ENCODE measurements around the gene F8. TPM values are rescaled to one million over a fixed set of nuclear protein-coding genes. Genes with fewer than 3 reads are reported as not detected.
"Not testable (repeated sequence)": the region's sequence is repeated elsewhere in the genome, so short reads cannot be mapped to it uniquely, and the experiment has no call there.

F8 gene
- total and polyA plus RNA-seq, 5 donors = 34.7 to 98.8 (median 70.5) TPM

DNA sequence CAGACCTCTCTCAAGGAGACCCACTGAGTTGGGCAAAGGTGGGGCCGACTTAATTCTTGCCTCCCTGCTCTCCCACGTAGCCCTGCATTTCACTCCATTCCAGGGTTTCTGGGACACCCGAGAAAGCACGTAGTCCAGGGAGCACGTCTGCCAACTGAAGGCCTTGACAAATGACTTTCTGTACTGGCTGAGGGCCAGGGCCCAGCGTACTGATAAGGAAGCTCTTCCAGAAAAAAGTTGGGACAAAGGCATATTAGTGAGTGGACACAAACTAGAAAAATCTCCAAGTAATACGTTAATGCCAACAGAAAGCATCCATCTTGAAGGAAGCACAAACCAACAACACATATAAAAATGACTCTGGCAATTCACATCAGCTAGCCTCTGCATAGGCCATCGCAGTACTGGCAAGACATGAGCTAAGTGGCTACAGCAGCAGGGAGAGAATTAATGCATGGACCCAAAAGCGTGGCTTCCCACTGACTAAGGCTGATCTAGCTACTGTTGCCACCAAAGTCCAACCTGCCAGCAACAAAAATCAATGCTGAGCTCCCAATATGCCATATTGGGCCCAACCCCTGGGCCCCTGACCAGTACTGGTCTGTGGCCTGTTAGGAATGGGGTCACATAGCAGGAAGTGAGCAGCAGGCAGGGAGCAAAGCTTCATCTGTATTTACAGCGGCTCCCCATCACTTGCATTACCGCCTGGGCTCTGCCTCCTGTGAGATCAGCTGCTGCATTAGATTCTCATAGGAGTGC is 15.4 kb downstream of the F8 start:
- H3K4me1 ChIP-seq (ENCODE audit: control insufficient read depth, insufficient read depth, low read length); H3K4me3 ChIP-seq (ENCODE audit: low read length); H3K27me3 ChIP-seq (ENCODE audit: control insufficient read depth, insufficient read depth); H3K9me3 ChIP-seq (ENCODE audit: control insufficient read depth, low read length); intact Hi-C loops (cut with DNase I): not testable (repeated sequence)
- peak overlapping the region; percentile 49 for H3K27ac ChIP-seq (ENCODE audit: low read length)
- WGBS = 42% methylated on average over 6 of the region's 11 CpGs
- peak; percentile 62 to 82 for ATAC-seq
- peak in 2 of 3 donors; percentile 46 to 56 for DNase-seq

DNA sequence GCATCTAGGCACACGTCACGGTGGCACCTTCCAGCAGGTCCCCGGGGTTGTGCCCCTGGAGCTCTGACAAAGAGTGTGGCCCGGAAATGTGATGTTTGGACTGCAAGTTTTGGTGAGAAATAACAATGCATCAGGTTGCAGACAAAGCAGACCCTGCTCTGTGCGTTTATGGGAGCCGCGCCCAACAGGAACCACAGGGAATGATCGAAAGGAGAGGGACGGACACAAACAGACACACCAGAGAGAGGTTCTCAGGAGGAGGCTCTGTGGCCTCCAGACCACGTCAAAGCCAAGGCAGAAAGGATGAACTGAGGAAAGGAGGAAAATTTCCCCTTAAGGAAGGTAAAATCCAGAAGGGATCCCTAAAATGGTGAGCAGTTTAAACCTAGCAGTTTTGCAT is 16.1 kb downstream of the F8 start:
- DNase-seq; H3K4me3 ChIP-seq (ENCODE audit: low read length); H3K9me3 ChIP-seq (ENCODE audit: control insufficient read depth, low read length); H3K27me3 ChIP-seq (ENCODE audit: control insufficient read depth, insufficient read depth); H3K4me1 ChIP-seq (ENCODE audit: control insufficient read depth, insufficient read depth, low read length); intact Hi-C loops (cut with DNase I); H3K27ac ChIP-seq (ENCODE audit: low read length): not testable (repeated sequence)
- peak in 1 of 2 donors; percentile 9 for ATAC-seq
- no CpG with 5 or more reads among the region's 10 CpGs for WGBS

GRCh38 chrX:155005190-155005589 is 17.3 kb downstream of the F8 start:
- H3K4me3 ChIP-seq (ENCODE audit: low read length) = no peak overlapping the region
- no peaks in the 10 kb centered on the region for H3K27me3 ChIP-seq (ENCODE audit: control insufficient read depth, insufficient read depth)
- peak overlapping the region; percentile 37 for H3K27ac ChIP-seq (ENCODE audit: low read length)
- no peak for DNase-seq
- intact Hi-C loops (cut with DNase I) = no loop called here
- whole genome bisulfite sequencing = 66% methylated on average over 2 of the region's 2 CpGs
- peaks cover 9% of the 10 kb centered on the region for H3K4me1 ChIP-seq (ENCODE audit: control insufficient read depth, insufficient read depth, low read length)
- no peak for ATAC-seq
- H3K9me3 ChIP-seq (ENCODE audit: control insufficient read depth, low read length) = no peaks in the 10 kb centered on the region

GRCh38 chrX:155001873-155002272 is 20.6 kb downstream of the F8 start:
- H3K27me3 ChIP-seq (ENCODE audit: control insufficient read depth, insufficient read depth) = no peaks in the 10 kb centered on the region
- peaks cover 9% of the 10 kb centered on the region for H3K4me1 ChIP-seq (ENCODE audit: control insufficient read depth, insufficient read depth, low read length)
- DNase-seq = no peak
- intact Hi-C loops (cut with DNase I) = no loop called here
- WGBS = 90% methylated on average over 4 of the region's 4 CpGs
- no peak for ATAC-seq
- no peaks in the 10 kb centered on the region for H3K9me3 ChIP-seq (ENCODE audit: control insufficient read depth, low read length)
- no peak overlapping the region for H3K27ac ChIP-seq (ENCODE audit: low read length)
- H3K4me3 ChIP-seq (ENCODE audit: low read length) = no peak overlapping the region

GRCh38 chrX:155000841-155001240 is 21.7 kb downstream of the F8 start:
- DNase-seq (no peak), ATAC-seq (no peak)
- no peak overlapping the region for H3K4me3 ChIP-seq (ENCODE audit: low read length)
- H3K9me3 ChIP-seq (ENCODE audit: control insufficient read depth, low read length) = no peaks in the 10 kb centered on the region
- H3K27me3 ChIP-seq (ENCODE audit: control insufficient read depth, insufficient read depth) = no peaks in the 10 kb centered on the region
- no peak overlapping the region for H3K27ac ChIP-seq (ENCODE audit: low read length)
- H3K4me1 ChIP-seq (ENCODE audit: control insufficient read depth, insufficient read depth, low read length) = peaks cover 9% of the 10 kb centered on the region
- intact Hi-C loops (cut with DNase I) = no loop called here
- WGBS = 95% methylated on average over 1 of the region's 1 CpG

DNA sequence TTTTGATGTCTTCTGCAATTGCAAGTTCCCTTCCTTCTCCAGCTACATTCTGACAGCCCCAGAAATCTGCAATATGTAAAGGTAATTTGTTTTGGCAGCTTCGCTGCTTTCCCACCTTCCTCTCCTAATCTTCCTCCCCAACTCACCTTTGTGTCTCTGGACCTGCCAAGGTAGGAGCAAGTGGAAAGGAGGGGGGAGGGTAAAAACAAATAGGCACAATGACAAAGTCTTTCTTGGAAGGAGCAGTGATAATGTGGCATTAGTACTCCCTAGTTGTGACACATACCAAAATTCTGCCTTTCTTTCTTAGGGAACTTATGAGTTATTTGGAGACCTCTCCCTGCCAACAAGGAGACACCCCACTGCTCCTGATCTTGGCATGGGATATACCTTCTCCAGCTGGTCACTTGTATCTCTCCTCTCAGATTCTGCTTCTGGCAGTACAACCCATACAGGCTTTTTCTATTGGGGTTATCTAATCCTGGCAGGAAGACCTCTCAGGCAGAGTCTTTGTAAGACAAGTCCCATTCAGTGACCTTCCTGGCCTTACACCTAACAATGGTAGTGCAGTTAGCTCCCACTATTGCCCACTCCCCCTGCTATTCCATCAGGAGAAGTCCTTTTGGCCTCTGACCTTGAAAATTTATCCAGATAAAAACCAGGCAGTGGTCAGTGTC is 24.2 kb downstream of the F8 start:
- ATAC-seq (no peak), DNase-seq (no peak)
- no peak overlapping the region for H3K27ac ChIP-seq (ENCODE audit: low read length)
- H3K27me3 ChIP-seq (ENCODE audit: control insufficient read depth, insufficient read depth) = no peaks in the 10 kb centered on the region
- no peaks in the 10 kb centered on the region for H3K9me3 ChIP-seq (ENCODE audit: control insufficient read depth, low read length)
- H3K4me3 ChIP-seq (ENCODE audit: low read length) = no peak overlapping the region
- intact Hi-C loops (cut with DNase I) = no loop called here
- no peaks in the 10 kb centered on the region for H3K4me1 ChIP-seq (ENCODE audit: control insufficient read depth, insufficient read depth, low read length)
- 97% methylated on average over 1 of the region's 1 CpG for WGBS

GRCh38 chrX:154991476-154991875 is 31.0 kb downstream of the F8 start:
- WGBS = 92% methylated on average over 1 of the region's 1 CpG

GRCh38 chrX:154991039-154991438 is 31.5 kb downstream of the F8 start:
- WGBS = 91% methylated on average over 3 of the region's 3 CpGs
- H3K27ac ChIP-seq (ENCODE audit: low read length) = no peak overlapping the region
- intact Hi-C loops (cut with DNase I) = no loop called here

More at GRCh38 chrX:154991476-154991875, 31.0 kb downstream of the F8 start:
- Histone ChIP-seq H3K27me3 (ENCODE audit: control insufficient read depth, insufficient read depth) (no peaks in the 10 kb centered on the region), H3K4me1 (ENCODE audit: control insufficient read depth, insufficient read depth, low read length) (no peaks in the 10 kb centered on the region), H3K4me3 (ENCODE audit: low read length) (no peak overlapping the region), H3K9me3 (ENCODE audit: control insufficient read depth, low read length) (no peaks in the 10 kb centered on the region), H3K27ac (ENCODE audit: low read length) (no peak overlapping the region)
- intact Hi-C loops (cut with DNase I) = no loop called here
- ATAC-seq = no peak
- no peak for DNase-seq

DNA sequence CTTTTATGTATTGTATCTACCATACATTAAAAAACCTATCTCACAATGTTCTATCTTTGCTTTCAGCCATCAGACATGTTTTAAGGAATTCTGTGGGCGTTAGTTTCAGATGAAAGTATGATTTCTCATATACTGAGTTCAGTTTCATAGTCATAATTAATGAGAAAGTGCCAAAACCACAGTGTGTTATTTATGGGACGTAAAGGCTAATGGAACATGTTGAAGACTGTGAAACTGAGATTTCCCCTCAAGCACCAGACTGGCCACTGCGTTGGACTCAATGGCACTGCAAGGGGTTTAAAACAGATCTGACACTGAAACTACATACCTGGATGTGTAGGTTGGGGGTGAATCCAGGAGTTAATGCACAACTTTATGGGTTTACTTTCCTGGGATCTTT is 32.0 kb downstream of the F8 start:
- H3K4me3 ChIP-seq (ENCODE audit: low read length) = no peak overlapping the region
- intact Hi-C loops (cut with DNase I) = no loop called here
- no peaks in the 10 kb centered on the region for H3K4me1 ChIP-seq (ENCODE audit: control insufficient read depth, insufficient read depth, low read length)
- WGBS = 91% methylated on average over 3 of the region's 3 CpGs
- no peak overlapping the region for H3K27ac ChIP-seq (ENCODE audit: low read length)
- no peaks in the 10 kb centered on the region for H3K27me3 ChIP-seq (ENCODE audit: control insufficient read depth, insufficient read depth)
- no peaks in the 10 kb centered on the region for H3K9me3 ChIP-seq (ENCODE audit: control insufficient read depth, low read length)
- DNase-seq (no peak), ATAC-seq (no peak)

More at GRCh38 chrX:154991039-154991438, 31.5 kb downstream of the F8 start:
- Histone ChIP-seq H3K4me3 (ENCODE audit: low read length) (no peak overlapping the region), H3K27me3 (ENCODE audit: control insufficient read depth, insufficient read depth) (no peaks in the 10 kb centered on the region), H3K4me1 (ENCODE audit: control insufficient read depth, insufficient read depth, low read length) (no peaks in the 10 kb centered on the region), H3K9me3 (ENCODE audit: control insufficient read depth, low read length) (no peaks in the 10 kb centered on the region)
- DNase-seq = no peak
- no peak for ATAC-seq

DNA sequence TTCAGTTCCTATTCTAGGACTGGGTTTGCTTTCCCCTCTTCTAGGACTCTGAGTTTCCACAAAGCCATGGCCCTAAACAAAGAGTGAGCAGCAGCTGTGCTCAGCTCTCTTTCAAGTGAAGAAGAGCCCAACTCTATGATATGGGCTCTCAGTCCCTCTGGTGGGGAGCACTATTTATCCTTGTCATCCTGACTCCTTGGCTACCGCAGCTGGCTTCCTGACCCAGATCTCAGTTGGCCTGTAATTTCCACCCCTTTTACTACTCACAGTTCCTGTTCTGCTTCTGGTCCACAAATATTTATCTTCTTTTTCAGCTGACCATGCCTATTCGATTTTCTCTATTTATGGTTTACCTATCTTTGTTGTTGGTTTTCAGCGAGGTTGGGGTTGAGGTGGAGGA is 33.8 kb downstream of the F8 start:
- intact Hi-C loops (cut with DNase I) = loop anchor here in 3 of 4 donors (5.0 to 10.0 kb wide), 3 partner anchors 66 to 76 kb away; no protein-coding TSS in a partner anchor
- no peaks in the 10 kb centered on the region for H3K9me3 ChIP-seq (ENCODE audit: control insufficient read depth, low read length)
- H3K4me3 ChIP-seq (ENCODE audit: low read length) = no peak overlapping the region
- H3K4me1 ChIP-seq (ENCODE audit: control insufficient read depth, insufficient read depth, low read length) = no peaks in the 10 kb centered on the region
- no peaks in the 10 kb centered on the region for H3K27me3 ChIP-seq (ENCODE audit: control insufficient read depth, insufficient read depth)
- WGBS = 65% methylated on average over 3 of the region's 3 CpGs
- no peak for DNase-seq
- no peak for ATAC-seq
- no peak overlapping the region for H3K27ac ChIP-seq (ENCODE audit: low read length)

- no peak overlapping the region for H3K4me3 ChIP-seq (ENCODE audit: low read length)
- H3K9me3 ChIP-seq (ENCODE audit: control insufficient read depth, low read length) = no peaks in the 10 kb centered on the region
- no peaks in the 10 kb centered on the region for H3K4me1 ChIP-seq (ENCODE audit: control insufficient read depth, insufficient read depth, low read length)
- ATAC-seq (peak; percentile 21 to 62), DNase-seq (no peak)
- no peak overlapping the region for H3K27ac ChIP-seq (ENCODE audit: low read length)
- 44% methylated on average over 3 of the region's 3 CpGs for WGBS
- no peaks in the 10 kb centered on the region for H3K27me3 ChIP-seq (ENCODE audit: control insufficient read depth, insufficient read depth)
- intact Hi-C loops (cut with DNase I) = loop anchor here in 3 of 4 donors (5.0 to 10.0 kb wide), 3 partner anchors 67 to 77 kb away; no protein-coding TSS in a partner anchor
Measured at GRCh38 chrX:154987940-154988339, 34.6 kb downstream of the F8 start.

Measured in right cardiac atrium (tissue), 5 donors.